MM.1S (cell line): ENCODE results near the gene KIAA1217.

Source experiments
- CTCF ChIP-seq: fragments of 300-600 bp; sonication (generic); IDR thresholded peaks from 2 replicates; pipeline ENCODE4 v1.5.1; 2016; ENCODE audit warnings: antibody characterized with exemption, low read length, mixed read lengths
- EZH2 ChIP-seq: fragments of 300-600 bp; sonication (generic); optimal IDR thresholded peaks from 2 replicates; pipeline ENCODE3; 2017; ENCODE audit warnings: low read depth, mild to moderate bottlenecking, antibody characterized with exemption, low read length, mixed read lengths

- TF ChIP-seq CTCF (no peak), EZH2 (no peak)
Observed at GRCh38 chr10:24367688-24368087, 158.8 kb downstream of the KIAA1217 start.
